Measurements from ENCODE around the gene TMPRSS15. TPM values are rescaled to one million over a fixed set of nuclear protein-coding genes. Genes with fewer than 3 reads are reported as not detected.

Gene TMPRSS15
- total RNA-seq, 1 experiment from 2014 or later = not detected

- peaks cover 3% of the 10 kb centered on the region for H3K4me1 ChIP-seq (ENCODE audit: insufficient read depth, low read length, poor library complexity, severe bottlenecking)
- DNase-seq (ENCODE audit: low spot score) = no peak
- no peaks in the 10 kb centered on the region for H3K36me3 ChIP-seq (ENCODE audit: insufficient read depth, low read length, poor library complexity, severe bottlenecking)
- intact Hi-C loops (cut with micrococcal nuclease; ENCODE audit: unreplicated experiment) = loop anchor here (10.0 kb wide), 1 partner anchor 326 kb away; no protein-coding TSS in a partner anchor
- no peak overlapping the region for H3K27ac ChIP-seq (ENCODE audit: low read depth, low read length, poor library complexity, severe bottlenecking)
- ChIA-PET POLR2A (ENCODE audit: low non-redundant PET) (no interaction called here), CTCF (interaction anchor here (0.7 kb wide), 1 partner anchor 50 kb away, joined by 5 read pairs; no protein-coding TSS in a partner anchor)
- no peak for TF ChIP-seq EZH2 (IDR thresholded peaks at IDR 0.05; ENCODE audit: borderline replicate concordance, low read depth, low read length, poor library complexity, severe bottlenecking)
- 0 out of 2 replicates have a peak, but pooled peaks have one; percentile 14 for TF ChIP-seq CTCF (conservative IDR thresholded peaks at IDR 0.05; ENCODE audit: low read depth, low read length)
- no peaks in the 10 kb centered on the region for H3K27me3 ChIP-seq (replicated peaks; ENCODE audit: insufficient read depth, low read depth, low read length, poor library complexity)
- H3K9me3 ChIP-seq (ENCODE audit: low read depth, low read length, poor library complexity, severe bottlenecking) = no peaks in the 10 kb centered on the region
- no TSS peak for BruUV-seq (replicated peaks)
- no peak overlapping the region for H3K4me3 ChIP-seq (ENCODE audit: low read depth, low read length, poor library complexity, severe bottlenecking)
These were observed 33.3 kb downstream of the TMPRSS15 start for GRCh38 chr21:18370301-18370700.

GRCh38 chr21:18369115-18369514 lies 34.5 kb downstream of the TMPRSS15 start:
- intact Hi-C loops (cut with micrococcal nuclease; ENCODE audit: unreplicated experiment) = loop anchor here (1.0 to 10.0 kb wide), 3 partner anchors 74 to 694 kb away; no protein-coding TSS in a partner anchor
- Histone ChIP-seq H3K4me1 (ENCODE audit: insufficient read depth, low read length, poor library complexity, severe bottlenecking) (peaks cover 3% of the 10 kb centered on the region), H3K4me3 (ENCODE audit: low read depth, low read length, poor library complexity, severe bottlenecking) (no peak overlapping the region), H3K27me3 (replicated peaks; ENCODE audit: insufficient read depth, low read depth, low read length, poor library complexity) (no peaks in the 10 kb centered on the region), H3K9me3 (ENCODE audit: low read depth, low read length, poor library complexity, severe bottlenecking) (no peaks in the 10 kb centered on the region), H3K27ac (ENCODE audit: low read depth, low read length, poor library complexity, severe bottlenecking) (no peak overlapping the region), H3K36me3 (ENCODE audit: insufficient read depth, low read length, poor library complexity, severe bottlenecking) (no peaks in the 10 kb centered on the region)
- no peak for TF ChIP-seq EZH2 (IDR thresholded peaks at IDR 0.05; ENCODE audit: borderline replicate concordance, low read depth, low read length, poor library complexity, severe bottlenecking)
- TF ChIP-seq CTCF (conservative IDR thresholded peaks at IDR 0.05; ENCODE audit: low read depth, low read length) = peak; percentile 56
- ChIA-PET POLR2A (ENCODE audit: low non-redundant PET) (no interaction called here), CTCF (interaction anchor here (0.6 kb wide), 1 partner anchor 309 kb away, joined by 9 read pairs; no protein-coding TSS in a partner anchor)
- peak; percentile 61 for DNase-seq (ENCODE audit: low spot score)
- BruUV-seq (replicated peaks) = no TSS peak

- H3K4me3 ChIP-seq (ENCODE audit: low read depth, low read length, poor library complexity, severe bottlenecking) = no peak overlapping the region
- H3K9me3 ChIP-seq (ENCODE audit: low read depth, low read length, poor library complexity, severe bottlenecking) = no peaks in the 10 kb centered on the region
- H3K27me3 ChIP-seq (replicated peaks; ENCODE audit: insufficient read depth, low read depth, low read length, poor library complexity) = no peaks in the 10 kb centered on the region
- TF ChIP-seq EZH2 (IDR thresholded peaks at IDR 0.05; ENCODE audit: borderline replicate concordance, low read depth, low read length, poor library complexity, severe bottlenecking) = no peak
- no peak for TF ChIP-seq CTCF (conservative IDR thresholded peaks at IDR 0.05; ENCODE audit: low read depth, low read length)
- H3K36me3 ChIP-seq (ENCODE audit: insufficient read depth, low read length, poor library complexity, severe bottlenecking) = no peaks in the 10 kb centered on the region
- peaks cover 3% of the 10 kb centered on the region for H3K4me1 ChIP-seq (ENCODE audit: insufficient read depth, low read length, poor library complexity, severe bottlenecking)
- DNase-seq (ENCODE audit: low spot score) = no peak
- no peak overlapping the region for H3K27ac ChIP-seq (ENCODE audit: low read depth, low read length, poor library complexity, severe bottlenecking)
- intact Hi-C loops (cut with micrococcal nuclease; ENCODE audit: unreplicated experiment) = loop anchor here (5.0 to 10.0 kb wide), 2 partner anchors 441 to 693 kb away; no protein-coding TSS in a partner anchor
- ChIA-PET POLR2A (ENCODE audit: low non-redundant PET) (no interaction called here), CTCF (no interaction called here)
- BruUV-seq (replicated peaks) = no TSS peak
These were observed 35.4 kb downstream of the TMPRSS15 start for GRCh38 chr21:18368205-18368604.

Measured in A673 (cell line).